Ishikawa (cell line): ENCODE measurements around the gene FAM221B.

ENCODE experiments used
- CEBPB ChIP-seq: IDR thresholded peaks from 2 replicates; pipeline ENCODE4 v1.6.1; 2012
- CREB1 ChIP-seq: IDR thresholded peaks from 2 replicates; pipeline ENCODE4 v1.6.1; 2012; ENCODE audit warnings: low read depth
- EGR1 ChIP-seq: IDR thresholded peaks from 2 replicates; pipeline ENCODE4 v1.6.1; 2012
- EP300 ChIP-seq: IDR thresholded peaks from 2 replicates; pipeline ENCODE4 v1.6.1; 2012; ENCODE audit warnings: borderline replicate concordance
- FOXM1 ChIP-seq: IDR thresholded peaks from 2 replicates; pipeline ENCODE4 v1.6.1; 2012; ENCODE audit warnings: low read depth, borderline replicate concordance
- NFIC ChIP-seq: IDR thresholded peaks from 2 replicates; pipeline ENCODE4 v1.6.1; 2012
- RAD21 ChIP-seq: IDR thresholded peaks from 2 replicates; pipeline ENCODE4 v1.6.1; 2012; ENCODE audit warnings: low read depth
- TAF1 ChIP-seq: IDR thresholded peaks from 2 replicates; pipeline ENCODE4 v1.6.1; 2012; ENCODE audit warnings: low read depth, mild to moderate bottlenecking
- TCF12 ChIP-seq: IDR thresholded peaks from 2 replicates; pipeline ENCODE4 v1.6.1; 2012; ENCODE audit warnings: low read depth
- TEAD4 ChIP-seq: IDR thresholded peaks from 2 replicates; pipeline ENCODE4 v1.6.1; 2012
- YY1 ChIP-seq: IDR thresholded peaks from 2 replicates; pipeline ENCODE4 v1.6.1; 2012; ENCODE audit warnings: low read depth
- ZBTB7A ChIP-seq: IDR thresholded peaks from 2 replicates; pipeline ENCODE4 v1.6.1; 2012; ENCODE audit warnings: low read depth
- TF ChIP-seq, protein P1 (sequence below): IDR thresholded peaks from 2 replicates; pipeline ENCODE4 v1.6.1; 2012
- TF ChIP-seq, protein P2 (sequence below): IDR thresholded peaks from 2 replicates; pipeline ENCODE4 v1.6.1; 2012
- TF ChIP-seq, protein P3 (sequence below): IDR thresholded peaks from 2 replicates; pipeline ENCODE4 v1.6.1; 2012; ENCODE audit warnings: low read depth, mild to moderate bottlenecking

The FAM221B gene

DNA sequence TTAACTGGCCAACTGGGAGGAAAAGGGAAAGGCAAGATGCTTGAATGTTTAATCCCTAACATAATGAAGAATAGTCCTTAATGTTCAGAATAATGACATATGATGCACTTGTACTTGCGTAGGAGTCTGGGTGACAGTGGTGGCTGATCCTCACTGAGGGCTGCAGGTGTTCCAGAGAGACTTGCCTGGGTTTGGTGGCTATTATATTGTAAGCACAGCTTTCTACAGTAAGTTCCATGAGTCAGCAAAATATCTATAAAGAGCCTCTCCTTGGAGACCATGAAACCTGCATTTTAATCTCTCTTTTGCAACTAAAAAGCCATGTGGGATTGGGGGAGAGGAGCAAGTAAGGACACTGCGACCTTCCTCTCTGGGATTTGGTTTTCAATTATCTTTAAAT, 39.0 kb downstream of the FAM221B start:
- TF ChIP-seq TAF1 (no peak), TCF12 (no peak), FOXM1 (no peak), RAD21 (no peak), CEBPB (no peak), ZBTB7A (no peak), YY1 (no peak), EGR1 (no peak), EP300 (no peak), CREB1 (no peak), TEAD4 (no peak)
- TF ChIP-seq, protein P1, sequence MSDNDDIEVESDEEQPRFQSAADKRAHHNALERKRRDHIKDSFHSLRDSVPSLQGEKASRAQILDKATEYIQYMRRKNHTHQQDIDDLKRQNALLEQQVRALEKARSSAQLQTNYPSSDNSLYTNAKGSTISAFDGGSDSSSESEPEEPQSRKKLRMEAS = no peak
- TF ChIP-seq, protein P2, sequence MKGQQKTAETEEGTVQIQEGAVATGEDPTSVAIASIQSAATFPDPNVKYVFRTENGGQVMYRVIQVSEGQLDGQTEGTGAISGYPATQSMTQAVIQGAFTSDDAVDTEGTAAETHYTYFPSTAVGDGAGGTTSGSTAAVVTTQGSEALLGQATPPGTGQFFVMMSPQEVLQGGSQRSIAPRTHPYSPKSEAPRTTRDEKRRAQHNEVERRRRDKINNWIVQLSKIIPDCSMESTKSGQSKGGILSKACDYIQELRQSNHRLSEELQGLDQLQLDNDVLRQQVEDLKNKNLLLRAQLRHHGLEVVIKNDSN = no peak
- TF ChIP-seq, protein P3, sequence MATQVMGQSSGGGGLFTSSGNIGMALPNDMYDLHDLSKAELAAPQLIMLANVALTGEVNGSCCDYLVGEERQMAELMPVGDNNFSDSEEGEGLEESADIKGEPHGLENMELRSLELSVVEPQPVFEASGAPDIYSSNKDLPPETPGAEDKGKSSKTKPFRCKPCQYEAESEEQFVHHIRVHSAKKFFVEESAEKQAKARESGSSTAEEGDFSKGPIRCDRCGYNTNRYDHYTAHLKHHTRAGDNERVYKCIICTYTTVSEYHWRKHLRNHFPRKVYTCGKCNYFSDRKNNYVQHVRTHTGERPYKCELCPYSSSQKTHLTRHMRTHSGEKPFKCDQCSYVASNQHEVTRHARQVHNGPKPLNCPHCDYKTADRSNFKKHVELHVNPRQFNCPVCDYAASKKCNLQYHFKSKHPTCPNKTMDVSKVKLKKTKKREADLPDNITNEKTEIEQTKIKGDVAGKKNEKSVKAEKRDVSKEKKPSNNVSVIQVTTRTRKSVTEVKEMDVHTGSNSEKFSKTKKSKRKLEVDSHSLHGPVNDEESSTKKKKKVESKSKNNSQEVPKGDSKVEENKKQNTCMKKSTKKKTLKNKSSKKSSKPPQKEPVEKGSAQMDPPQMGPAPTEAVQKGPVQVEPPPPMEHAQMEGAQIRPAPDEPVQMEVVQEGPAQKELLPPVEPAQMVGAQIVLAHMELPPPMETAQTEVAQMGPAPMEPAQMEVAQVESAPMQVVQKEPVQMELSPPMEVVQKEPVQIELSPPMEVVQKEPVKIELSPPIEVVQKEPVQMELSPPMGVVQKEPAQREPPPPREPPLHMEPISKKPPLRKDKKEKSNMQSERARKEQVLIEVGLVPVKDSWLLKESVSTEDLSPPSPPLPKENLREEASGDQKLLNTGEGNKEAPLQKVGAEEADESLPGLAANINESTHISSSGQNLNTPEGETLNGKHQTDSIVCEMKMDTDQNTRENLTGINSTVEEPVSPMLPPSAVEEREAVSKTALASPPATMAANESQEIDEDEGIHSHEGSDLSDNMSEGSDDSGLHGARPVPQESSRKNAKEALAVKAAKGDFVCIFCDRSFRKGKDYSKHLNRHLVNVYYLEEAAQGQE = no peak

DNA sequence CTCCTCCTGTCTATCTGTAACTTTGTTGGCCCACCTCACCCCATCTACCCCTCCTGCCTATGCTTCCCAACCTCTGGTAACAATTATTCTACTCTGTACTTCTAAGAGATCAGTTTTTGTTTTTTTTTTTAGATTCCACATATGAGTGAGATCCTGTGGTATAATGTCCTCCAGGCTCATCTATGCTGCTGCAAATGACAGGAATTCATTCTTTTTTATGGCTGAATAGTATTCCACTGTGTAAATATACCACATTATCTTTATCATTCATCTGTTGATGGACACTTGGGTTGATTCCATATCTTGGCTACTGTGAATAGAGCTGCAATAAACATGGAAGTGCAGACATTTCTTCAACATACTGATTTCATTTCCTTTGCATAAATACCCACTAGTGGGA, 45.1 kb downstream of the FAM221B start:
- no peak for TF ChIP-seq EP300
- TF ChIP-seq, protein P2 = no peak
- no peak for TF ChIP-seq CEBPB

DNA sequence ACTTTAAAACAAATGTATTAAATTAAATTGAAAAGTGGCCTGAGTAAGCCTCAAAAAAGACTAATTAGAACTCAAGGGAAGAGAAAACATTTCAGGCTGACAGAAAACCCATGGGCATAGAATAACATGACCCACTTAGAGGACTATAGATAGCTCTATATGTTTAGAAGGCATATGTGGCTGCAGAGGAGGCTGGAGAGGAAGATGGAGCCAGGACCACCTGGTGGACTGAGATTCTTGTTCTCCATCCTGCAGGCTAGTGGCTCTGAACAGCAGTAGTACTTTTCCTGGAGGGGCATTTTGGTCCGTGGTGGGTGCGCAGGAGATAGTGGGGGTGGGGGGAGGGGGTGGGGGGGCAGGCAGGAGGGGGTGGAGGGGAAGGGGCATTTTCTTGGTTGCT, 47.5 kb downstream of the FAM221B start:
- TF ChIP-seq, protein P1 = no peak
- TF ChIP-seq TEAD4 (no peak), EGR1 (no peak), CEBPB (no peak), ZBTB7A (no peak), CREB1 (no peak), NFIC (no peak), RAD21 (no peak)
- TF ChIP-seq, protein P2 = no peak
- TF ChIP-seq, protein P3 = no peak

DNA sequence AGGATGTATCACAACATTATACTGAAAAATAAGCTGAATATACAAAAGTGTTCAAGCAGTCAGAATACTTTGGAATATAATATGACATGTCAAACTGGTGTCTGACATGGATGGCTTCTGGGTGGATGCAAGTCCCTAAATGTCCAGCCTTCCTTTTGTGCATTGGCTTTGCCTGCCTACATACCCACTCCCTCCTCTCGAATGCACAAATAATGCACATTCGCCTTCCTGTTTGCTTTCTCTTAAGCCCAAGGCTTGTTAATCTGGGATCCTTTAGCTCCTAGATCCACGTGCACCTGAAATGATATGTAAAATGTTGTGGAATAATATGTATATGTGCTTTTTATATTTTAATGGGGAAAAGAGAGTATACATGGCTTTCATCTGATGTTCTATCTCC, 50.0 kb downstream of the FAM221B start:
- TF ChIP-seq, protein P3 = no peak
- TF ChIP-seq YY1 (no peak), EP300 (no peak)

DNA sequence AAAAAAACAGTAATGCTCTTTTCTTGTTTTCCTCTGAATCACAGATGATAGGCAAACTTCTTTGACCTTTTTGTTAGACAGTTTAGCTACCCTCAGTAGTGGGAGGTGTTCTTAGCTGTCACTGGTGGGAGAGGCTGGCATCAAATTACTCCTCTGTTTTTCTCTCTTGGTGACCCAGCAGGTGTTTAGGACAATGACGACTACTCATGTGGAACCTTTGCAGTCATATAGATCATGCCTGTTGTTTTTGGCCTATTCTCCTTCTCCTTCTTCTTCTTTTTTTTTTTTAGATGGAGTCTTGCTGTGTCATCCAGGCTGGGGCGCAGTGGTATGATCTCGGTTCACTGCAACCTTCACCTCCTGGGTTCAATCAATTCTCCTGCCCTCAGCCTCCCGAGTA, 52.5 kb downstream of the FAM221B start:
- 0 out of 2 replicates have a peak, but pooled peaks have one; percentile 29 for TF ChIP-seq FOXM1
- TF ChIP-seq TCF12 = peak; percentile 81
- TF ChIP-seq, protein P1 = peak; percentile 44; the same call in 1 of the 2 replicates
- TF ChIP-seq, protein P2 = no peak
- peak; percentile 57; the same call in 1 of the 2 replicates for TF ChIP-seq TEAD4
- TF ChIP-seq ZBTB7A = no peak
- TF ChIP-seq EGR1 = no peak
- no peak for TF ChIP-seq TAF1
- peak; percentile 84 for TF ChIP-seq NFIC
- TF ChIP-seq EP300 = peak; percentile 62; the same call in 1 of the 2 replicates
- TF ChIP-seq CEBPB = no peak
- TF ChIP-seq RAD21 = no peak
- TF ChIP-seq, protein P3 = no peak
- TF ChIP-seq CREB1 = no peak
- TF ChIP-seq YY1 = peak; percentile 53; the same call in 1 of the 2 replicates
